Neuronal stem cell (in vitro differentiated cells): ENCODE measurements around the gene WWOX.

Source experiments
- DNase-seq: peaks from one replicate; pipeline ENCODE4 v3.0.0-alpha.2; 2013; ENCODE audit warnings: low spot score
- H2AFZ ChIP-seq: one replicate; pipeline ENCODE4 v1.6.1; 2013; ENCODE audit warnings: mild to moderate bottlenecking, low read length, inconsistent platforms
- H2AK5ac ChIP-seq: 2 replicates; pipeline ENCODE4 v1.6.1; 2013; ENCODE audit warnings: low read depth, mild to moderate bottlenecking, inconsistent platforms, low read length, moderate library complexity, mixed read lengths
- H2BK120ac ChIP-seq: 2 replicates; pipeline ENCODE4 v1.6.1; 2013; ENCODE audit warnings: low read depth, mild to moderate bottlenecking, inconsistent platforms, low read length, moderate library complexity, mixed read lengths
- H2BK12ac ChIP-seq: one replicate; pipeline ENCODE4 v1.6.1; 2013; ENCODE audit warnings: low read length, inconsistent platforms
- H2BK15ac ChIP-seq: 2 replicates; pipeline ENCODE4 v1.6.1; 2013; ENCODE audit warnings: mild to moderate bottlenecking, low read length, inconsistent platforms, mixed read lengths
- H2BK5ac ChIP-seq: one replicate; pipeline ENCODE4 v1.6.1; 2013; ENCODE audit warnings: inconsistent platforms, mild to moderate bottlenecking, low read length, moderate library complexity
- H3K14ac ChIP-seq: one replicate; pipeline ENCODE4 v1.6.1; 2013; ENCODE audit warnings: low read length, inconsistent platforms
- H3K18ac ChIP-seq: 2 replicates; pipeline ENCODE4 v1.6.1; 2013; ENCODE audit warnings: low read length, inconsistent platforms
- H3K23ac ChIP-seq: 2 replicates; pipeline ENCODE4 v1.6.1; 2013; ENCODE audit warnings: low read depth, mild to moderate bottlenecking, mixed read lengths, low read length, inconsistent platforms; ENCODE audit not compliant: poor library complexity
- H3K27ac ChIP-seq: replicated peaks from 3 replicates; pipeline ENCODE4 v1.5.1; 2013; ENCODE audit warnings: low read length, inconsistent platforms
- H3K27me3 ChIP-seq, 3 experiments: 2 replicates each; pipeline ENCODE4 v1.6.1; 2013; ENCODE audit warnings: low read length in 3 of 3, mild to moderate bottlenecking in 2 of 3, inconsistent platforms in 1 of 3, low read depth in 1 of 3, mixed read lengths in 1 of 3, moderate library complexity in 1 of 3; ENCODE audit not compliant: control insufficient read depth in 3 of 3, insufficient read depth in 3 of 3
- H3K36me3 ChIP-seq, 2 donors: replicated peaks in 1 of 2; 2 replicates each; pipeline ENCODE4 v1.6.1; 2013; ENCODE audit warnings: low read length in 2 of 2; ENCODE audit not compliant: control insufficient read depth in 2 of 2, insufficient read depth in 2 of 2
- H3K4ac ChIP-seq: 2 replicates; pipeline ENCODE4 v1.6.1; 2013; ENCODE audit warnings: inconsistent platforms, mild to moderate bottlenecking, low read length, moderate library complexity
- H3K4me1 ChIP-seq, 2 donors: 1 replicate in 1 of 2; 2 replicates in 1 of 2; pipeline ENCODE4 v1.6.1; 2013; ENCODE audit warnings: low read length in 2 of 2, low read depth in 1 of 2; ENCODE audit not compliant: control insufficient read depth in 2 of 2, insufficient read depth in 1 of 2
- H3K4me2 ChIP-seq: one replicate; pipeline ENCODE4 v1.6.1; 2013; ENCODE audit warnings: mild to moderate bottlenecking, low read length, inconsistent platforms; ENCODE audit not compliant: insufficient read depth, poor library complexity, severe bottlenecking
- H3K4me3 ChIP-seq, 2 donors: 2 replicates each; pipeline ENCODE4 v1.5.1; 2013; ENCODE audit warnings: low read length in 2 of 2, mild to moderate bottlenecking in 2 of 2, inconsistent platforms in 1 of 2, moderate library complexity in 1 of 2
- H3K79me1 ChIP-seq: one replicate; pipeline ENCODE4 v1.6.1; 2013; ENCODE audit warnings: low read depth, mild to moderate bottlenecking, inconsistent platforms, low read length, moderate library complexity
- H3K9ac ChIP-seq: one replicate; pipeline ENCODE4 v1.6.1; 2013; ENCODE audit warnings: mild to moderate bottlenecking, low read depth, low read length, inconsistent platforms; ENCODE audit not compliant: poor library complexity
- H3K9me3 ChIP-seq, 2 donors: replicated peaks in 1 of 2; 2 replicates each; pipeline versions ENCODE3 to v1.6.1; 2013; ENCODE audit warnings: low read length in 2 of 2, mild to moderate bottlenecking in 2 of 2, inconsistent platforms in 1 of 2, low read depth in 1 of 2, mixed read lengths in 1 of 2, moderate library complexity in 1 of 2; ENCODE audit not compliant: control insufficient read depth in 2 of 2, insufficient read depth in 1 of 2
- H4K8ac ChIP-seq: one replicate; pipeline ENCODE4 v1.6.1; 2013; ENCODE audit warnings: low read depth, mild to moderate bottlenecking, inconsistent platforms, low read length, moderate library complexity
- H4K91ac ChIP-seq: one replicate; pipeline ENCODE4 v1.6.1; 2013; ENCODE audit warnings: low read length, low read depth, mild to moderate bottlenecking, inconsistent platforms; ENCODE audit not compliant: poor library complexity
- WGBS, 2 donors: extraction: QIAGEN DNeasy Blood & Tissue Kit; methylation state at CpG; one replicate each; pipeline ENCODE4 v1.1.7; 2013; ENCODE audit warnings: missing lambda C conversion rate in 2 of 2, mixed read lengths in 1 of 2; ENCODE audit not compliant: insufficient read length in 2 of 2, insufficient replicate concordance in 1 of 2; ENCODE audit errors: extremely low coverage in 2 of 2; 5-methylcytosine and 5-hydroxymethylcytosine counted together

Gene WWOX

DNA sequence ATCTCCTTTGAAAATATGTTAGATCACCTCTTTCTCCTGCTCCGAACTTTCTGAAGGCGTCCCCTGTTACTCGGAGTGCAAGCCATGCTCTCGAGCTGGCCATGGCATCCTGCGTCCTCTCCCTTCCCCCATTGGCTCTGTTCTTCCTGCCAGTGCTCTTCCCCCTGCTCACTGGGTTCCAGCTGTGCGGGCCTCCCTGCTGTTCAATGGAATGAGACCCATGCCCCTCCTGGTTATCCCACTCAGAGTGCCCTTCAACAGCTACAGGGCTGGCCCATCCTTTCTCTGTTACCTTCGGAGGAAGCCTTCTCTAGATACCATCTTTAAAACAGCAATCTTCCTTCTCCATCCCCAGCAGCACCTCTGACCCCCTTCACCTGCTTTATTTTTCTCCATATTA, 996.8 kb downstream of the WWOX start:
- Histone ChIP-seq H3K36me3 (no peaks in the 10 kb centered on the region), H2BK12ac (no peak overlapping the region), H3K9me3 (peaks cover 0 to 5% of the 10 kb centered on the region in 2 donors), H3K79me1 (no peaks in the 10 kb centered on the region), H2BK15ac (no peak overlapping the region), H3K23ac (no peak overlapping the region), H3K4me1 (peaks cover 7% of the 10 kb centered on the region in 2 donors), H3K4me3 (no peak overlapping the region), H4K91ac (no peak overlapping the region), H3K27me3 (no peaks in the 10 kb centered on the region), H2BK5ac (no peak overlapping the region), H2BK120ac (no peak overlapping the region), H3K9ac (no peak overlapping the region), H3K27ac (no peak overlapping the region), H2AFZ (no peak overlapping the region), H2AK5ac (no peak overlapping the region), H4K8ac (no peak overlapping the region), H3K4me2 (no peak overlapping the region), H3K18ac (no peak overlapping the region), H3K4ac (no peak overlapping the region), H3K14ac (no peak overlapping the region)
- no CpG with 5 or more reads among the region's 7 CpGs for WGBS, 2 donors
- DNase-seq, result no peak

GRCh38 chr16:79097166-79097565, 997.7 kb downstream of the WWOX start:
- no peak overlapping the region for H3K18ac ChIP-seq
- H2AFZ ChIP-seq, result no peak overlapping the region
- H4K8ac ChIP-seq, result no peak overlapping the region
- no peaks in the 10 kb centered on the region for H3K27me3 ChIP-seq
- no peak overlapping the region for H2BK120ac ChIP-seq
- DNase-seq, result no peak
- H2BK12ac ChIP-seq, result no peak overlapping the region
- no peak overlapping the region for H3K4me2 ChIP-seq
- no CpG with 5 or more reads among the region's 7 CpGs for WGBS, 2 donors
- H3K14ac ChIP-seq, result no peak overlapping the region
- H3K4me3 ChIP-seq, result no peak overlapping the region
- H3K23ac ChIP-seq, result no peak overlapping the region
- peaks cover 0 to 5% of the 10 kb centered on the region in 2 donors for H3K9me3 ChIP-seq
- no peak overlapping the region for H2BK15ac ChIP-seq
- no peak overlapping the region for H3K27ac ChIP-seq
- no peak overlapping the region for H3K4ac ChIP-seq
- no peak overlapping the region for H3K9ac ChIP-seq
- H3K79me1 ChIP-seq, result no peaks in the 10 kb centered on the region
- H2AK5ac ChIP-seq, result no peak overlapping the region
- no peaks in the 10 kb centered on the region for H3K36me3 ChIP-seq
- no peak overlapping the region for H2BK5ac ChIP-seq
- no peak overlapping the region for H4K91ac ChIP-seq
- H3K4me1 ChIP-seq, result peaks cover 7% of the 10 kb centered on the region in 2 donors

GRCh38 chr16:79097771-79098170, 998.3 kb downstream of the WWOX start:
- Histone ChIP-seq H3K23ac (no peak overlapping the region), H3K79me1 (no peaks in the 10 kb centered on the region), H3K14ac (no peak overlapping the region), H3K27me3 (no peaks in the 10 kb centered on the region), H2BK120ac (no peak overlapping the region), H3K9ac (no peak overlapping the region), H2BK5ac (no peak overlapping the region), H3K18ac (no peak overlapping the region), H2BK15ac (no peak overlapping the region), H2AK5ac (no peak overlapping the region), H3K4ac (no peak overlapping the region), H3K36me3 (no peaks in the 10 kb centered on the region), H3K4me3 (no peak overlapping the region), H4K91ac (no peak overlapping the region), H4K8ac (no peak overlapping the region), H3K27ac (no peak overlapping the region), H3K4me1 (peaks cover 7% of the 10 kb centered on the region in 2 donors), H2BK12ac (no peak overlapping the region), H3K4me2 (no peak overlapping the region), H3K9me3 (peaks cover 0 to 5% of the 10 kb centered on the region in 2 donors), H2AFZ (no peak overlapping the region)
- no peak for DNase-seq
- WGBS, 2 donors, result no CpG with 5 or more reads among the region's 7 CpGs

DNA sequence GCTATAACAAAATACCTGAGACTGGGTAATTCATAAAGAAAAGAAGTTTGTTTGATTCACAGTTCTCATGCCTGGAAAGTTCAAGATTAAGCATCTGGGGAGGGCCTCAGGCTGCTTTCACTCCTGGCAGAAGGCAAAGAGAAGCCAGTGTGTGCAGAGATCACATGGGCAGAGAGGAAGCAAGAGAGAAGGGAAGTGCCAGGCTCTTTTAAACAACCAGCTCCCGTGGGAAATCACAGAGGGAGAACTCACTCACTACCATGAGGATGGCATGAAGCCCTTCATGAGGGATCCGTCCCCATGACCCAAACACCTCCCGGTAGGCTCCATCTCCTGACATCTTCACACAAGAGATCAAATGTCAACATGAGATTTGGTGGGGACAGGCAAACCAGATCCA, 999.5 kb downstream of the WWOX start:
- Histone ChIP-seq H2AK5ac (no peak overlapping the region), H3K14ac (no peak overlapping the region), H2BK15ac (no peak overlapping the region), H4K91ac (no peak overlapping the region), H3K9ac (no peak overlapping the region), H3K79me1 (no peaks in the 10 kb centered on the region), H2BK5ac (no peak overlapping the region), H3K18ac (no peak overlapping the region), H3K9me3 (peaks cover 0 to 5% of the 10 kb centered on the region in 2 donors), H3K36me3 (no peaks in the 10 kb centered on the region), H3K4me1 (peaks cover 7 to 9% of the 10 kb centered on the region in 2 donors), H3K27ac (no peak overlapping the region), H3K4ac (no peak overlapping the region), H3K4me3 (no peak overlapping the region), H3K4me2 (no peak overlapping the region), H3K27me3 (no peaks in the 10 kb centered on the region), H3K23ac (no peak overlapping the region), H4K8ac (no peak overlapping the region), H2BK12ac (no peak overlapping the region), H2AFZ (no peak overlapping the region), H2BK120ac (no peak overlapping the region)
- no CpG with 5 or more reads among the region's 3 CpGs for WGBS, 2 donors
- DNase-seq, result no peak
